ENCODE data around the gene HTR3C. TPM values are rescaled to one million over a fixed set of nuclear protein-coding genes. Genes with fewer than 3 reads are reported as not detected.

HTR3C gene
- total RNA-seq, 1 donor from 2014 or later: 0.44 TPM

- intact Hi-C loops (cut with DNase I): no loop called here
- no peak for TF ChIP-seq CTCF (IDR thresholded peaks at IDR 0.05)
- Histone ChIP-seq H3K27me3 (ENCODE audit: low read depth) (no peaks in the 10 kb centered on the region), H3K36me3 (no peaks in the 10 kb centered on the region), H3K9me3 (peaks cover 6% of the 10 kb centered on the region), H3K4me1 (no peaks in the 10 kb centered on the region), H3K27ac (no peak overlapping the region), H3K4me3 (no peak overlapping the region)
- DNase-seq: no peak
- no peak for ATAC-seq
These were observed 44.7 kb downstream of the HTR3C start for GRCh38 chr3:184097556-184097955.

GRCh38 chr3:184099806-184100686 lies 47.2 kb downstream of the HTR3C start:
- no peak overlapping the region for H3K4me3 ChIP-seq
- DNase-seq: no peak
- no peaks in the 10 kb centered on the region for H3K4me1 ChIP-seq
- no peaks in the 10 kb centered on the region for H3K9me3 ChIP-seq
- intact Hi-C loops (cut with DNase I): no loop called here
- no peaks in the 10 kb centered on the region for H3K36me3 ChIP-seq
- no peak overlapping the region for H3K27ac ChIP-seq
- no peak for TF ChIP-seq CTCF (IDR thresholded peaks at IDR 0.05)
- H3K27me3 ChIP-seq (ENCODE audit: low read depth): no peaks in the 10 kb centered on the region
- no peak for ATAC-seq

Other genes with a start within 250 kb of the HTR3C start
- 1.9 TPM for gene MAP6D1, start 227.5 kb upstream of the HTR3C start, total RNA-seq
- gene PARL, start 168.2 kb upstream of the HTR3C start, total RNA-seq: 41.8 TPM
- gene ABCC5, start 35.2 kb upstream of the HTR3C start, total RNA-seq: 38.0 TPM
- gene HTR3D, start 21.3 kb upstream of the HTR3C start, total RNA-seq: not detected
- not detected for gene HTR3E, start 44.0 kb downstream of the HTR3C start, total RNA-seq
- 41.9 TPM for gene EIF2B5, start 82.3 kb downstream of the HTR3C start, total RNA-seq
- 55.1 TPM for gene DVL3, start 102.3 kb downstream of the HTR3C start, total RNA-seq
- gene AP2M1, start 121.8 kb downstream of the HTR3C start, total RNA-seq: 241 TPM
- gene ABCF3, start 133.2 kb downstream of the HTR3C start, total RNA-seq: 60.7 TPM
- gene VWA5B2, start 176.5 kb downstream of the HTR3C start, total RNA-seq: 0.47 TPM
- 30.1 TPM for gene ALG3, start 195.9 kb downstream of the HTR3C start, total RNA-seq
- gene EEF1AKMT4, start 196.6 kb downstream of the HTR3C start, total RNA-seq: 2.6 TPM
- gene CAMK2N2, start 208.5 kb downstream of the HTR3C start, total RNA-seq: not detected
- gene ECE2, start 223.0 kb downstream of the HTR3C start, total RNA-seq: not detected
- gene PSMD2, start 246.2 kb downstream of the HTR3C start, total RNA-seq: 135 TPM